GM19351 (cell line): ENCODE results near the gene UBE2L5.

ENCODE experiments used
- ATAC-seq: cut with Tn5 transposase; IDR thresholded peaks from one replicate; pipeline ENCODE4 v1.9.1; 2021; ENCODE audit warnings: mild to moderate bottlenecking, moderate library complexity; ENCODE audit not compliant: unreplicated experiment

Gene UBE2L5

GRCh38 chr13:30422054-30422839 is at the start of gene UBE2L5:
Gene UBE2L5 (plus strand): TSS chr13:30422493. CDS start chr13:30427991, 5,498 bp downstream.
- ATAC-seq: peak; percentile 80

DNA sequence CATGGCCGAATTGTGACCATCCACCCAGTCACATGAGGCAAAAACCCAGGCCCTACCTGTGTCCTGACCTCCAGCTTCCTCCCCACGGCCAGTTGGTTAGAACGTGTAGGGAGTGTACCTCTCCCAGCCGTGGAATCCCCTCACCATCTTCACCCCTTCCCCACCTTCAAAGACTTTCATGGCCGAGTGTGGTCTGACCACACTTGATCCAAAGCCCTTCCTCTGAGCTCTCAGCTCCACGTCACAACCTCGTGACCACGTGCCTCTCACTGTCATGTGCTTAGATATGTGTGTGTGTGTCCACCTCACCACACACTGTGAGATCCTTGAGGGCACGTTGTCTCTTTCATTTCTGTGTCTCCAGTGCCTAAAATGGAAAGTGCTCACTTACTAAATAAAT is 48.6 kb upstream of the UBE2L5 start:
- peak; percentile 29 for ATAC-seq

DNA sequence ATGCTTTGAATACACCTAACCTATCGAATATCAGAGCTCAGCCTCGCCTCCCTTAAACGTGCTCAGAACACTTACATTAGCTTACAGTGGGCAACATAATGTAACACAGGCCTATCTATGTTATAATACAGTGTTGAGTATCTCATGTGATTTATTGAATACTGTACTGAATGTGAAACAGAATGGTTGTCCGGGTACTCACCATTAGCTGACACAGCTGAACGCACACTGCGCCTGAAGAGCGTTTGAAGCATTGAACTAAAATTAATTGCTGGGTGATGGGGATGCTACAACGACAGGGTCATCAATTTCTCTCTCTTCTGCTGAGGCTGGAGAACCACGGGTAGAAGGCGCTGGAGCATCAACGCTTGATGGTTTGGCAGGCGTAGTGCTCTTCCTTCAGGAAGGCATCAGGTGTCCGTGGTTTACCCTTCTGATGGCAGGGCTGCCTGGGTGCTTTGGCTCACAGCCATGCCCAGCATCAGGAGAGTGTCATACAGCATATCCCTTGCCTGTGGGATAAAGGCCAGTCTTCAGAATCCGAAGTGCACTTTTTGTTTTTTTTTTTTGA is 46.9 kb upstream of the UBE2L5 start:
- ATAC-seq: no peak

- ATAC-seq: peak; percentile 70
These were observed 45.6 kb upstream of the UBE2L5 start for GRCh38 chr13:30376426-30377311.

- ATAC-seq: no peak
These were observed 45.0 kb upstream of the UBE2L5 start for GRCh38 chr13:30377312-30377685.

DNA sequence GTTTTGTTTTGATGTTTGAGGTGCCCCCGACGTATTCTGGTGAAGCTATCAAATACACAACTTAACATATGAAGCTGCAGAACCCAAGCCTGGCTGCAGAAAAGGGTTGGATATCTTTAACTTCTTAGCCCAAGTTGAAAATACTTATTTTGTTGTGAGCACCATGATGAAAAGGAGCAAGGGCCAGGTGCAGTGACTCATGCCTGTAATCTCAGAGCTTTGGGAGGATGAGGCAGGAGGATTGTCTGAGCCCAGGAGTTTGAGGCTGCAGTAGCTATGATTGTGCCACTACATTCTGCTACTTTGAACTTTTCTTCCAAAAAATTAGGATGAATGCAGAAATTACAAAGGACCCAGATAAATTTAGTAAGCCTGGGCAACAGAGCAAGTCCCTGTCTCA is 44.1 kb upstream of the UBE2L5 start:
- ATAC-seq: no peak

- no peak for ATAC-seq
These were observed 41.2 kb upstream of the UBE2L5 start for GRCh38 chr13:30381049-30381448.

GRCh38 chr13:30382836-30383525 is 39.3 kb upstream of the UBE2L5 start:
- ATAC-seq: no peak

DNA sequence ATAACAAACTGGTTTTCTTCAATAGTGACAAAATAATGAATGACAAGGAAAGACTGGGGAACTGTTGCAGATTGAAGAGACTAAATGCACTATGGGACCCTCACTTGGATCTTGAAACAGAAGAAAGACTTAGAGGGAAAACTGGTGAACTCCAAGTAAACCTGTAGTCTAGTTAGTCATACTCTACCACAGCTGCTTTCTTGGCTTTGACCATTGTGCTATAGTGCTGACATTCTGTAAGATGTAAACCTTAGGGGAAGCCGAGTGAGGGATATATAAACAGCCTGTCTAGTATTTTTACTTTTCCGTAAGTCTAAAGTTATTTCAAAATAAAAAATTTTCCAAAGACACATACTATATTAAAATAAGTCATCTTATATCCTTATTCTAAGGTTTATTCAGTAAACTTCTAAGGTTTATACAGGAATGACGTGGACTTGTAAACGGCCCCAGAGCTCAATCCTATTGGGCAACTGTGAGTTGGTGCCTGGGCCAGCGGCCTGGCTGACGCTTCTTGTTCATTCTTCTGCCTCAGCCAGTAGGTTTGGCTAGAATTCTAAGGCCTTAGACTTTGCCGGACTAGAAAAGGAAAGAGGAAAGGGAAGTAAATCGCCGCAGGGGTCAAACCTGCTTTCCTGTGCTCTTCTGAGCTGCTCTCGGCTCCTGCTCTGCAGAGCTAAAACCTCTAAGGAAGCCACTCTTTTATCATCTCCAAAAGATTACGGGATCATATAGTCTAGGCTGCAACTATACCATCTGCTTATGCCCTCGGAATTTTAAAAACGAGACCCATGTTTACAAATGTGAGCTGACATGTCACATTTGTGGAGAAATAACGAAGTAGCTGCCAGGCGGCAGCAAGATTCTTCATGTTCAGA is 33.6 kb upstream of the UBE2L5 start:
- no peak for ATAC-seq

- no peak for ATAC-seq
These were observed 30.2 kb upstream of the UBE2L5 start for GRCh38 chr13:30391956-30392680.

- ATAC-seq: no peak
These were observed 29.6 kb upstream of the UBE2L5 start for GRCh38 chr13:30392681-30393045.

DNA sequence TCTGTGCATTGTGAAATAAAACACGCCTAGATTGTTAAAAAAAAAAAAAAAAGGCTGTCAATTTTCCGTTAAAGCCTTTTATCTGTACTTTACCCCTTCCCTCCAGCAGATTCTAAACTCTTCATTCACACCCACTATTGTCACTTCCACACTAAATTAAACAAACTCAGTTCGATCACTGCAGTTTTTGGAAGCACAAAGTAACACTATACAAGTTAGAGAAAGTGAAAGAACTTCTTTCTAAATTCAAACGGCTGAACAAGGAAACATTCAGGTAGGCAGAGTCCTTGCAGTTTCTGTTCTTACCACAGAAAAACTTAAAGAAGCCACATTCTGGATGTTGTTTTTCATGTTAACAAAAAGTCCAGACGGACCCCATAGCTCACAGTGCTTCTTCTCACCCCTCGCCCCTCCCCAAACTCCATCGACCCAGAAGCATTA is 27.5 kb upstream of the UBE2L5 start:
- ATAC-seq: peak; percentile 53

DNA sequence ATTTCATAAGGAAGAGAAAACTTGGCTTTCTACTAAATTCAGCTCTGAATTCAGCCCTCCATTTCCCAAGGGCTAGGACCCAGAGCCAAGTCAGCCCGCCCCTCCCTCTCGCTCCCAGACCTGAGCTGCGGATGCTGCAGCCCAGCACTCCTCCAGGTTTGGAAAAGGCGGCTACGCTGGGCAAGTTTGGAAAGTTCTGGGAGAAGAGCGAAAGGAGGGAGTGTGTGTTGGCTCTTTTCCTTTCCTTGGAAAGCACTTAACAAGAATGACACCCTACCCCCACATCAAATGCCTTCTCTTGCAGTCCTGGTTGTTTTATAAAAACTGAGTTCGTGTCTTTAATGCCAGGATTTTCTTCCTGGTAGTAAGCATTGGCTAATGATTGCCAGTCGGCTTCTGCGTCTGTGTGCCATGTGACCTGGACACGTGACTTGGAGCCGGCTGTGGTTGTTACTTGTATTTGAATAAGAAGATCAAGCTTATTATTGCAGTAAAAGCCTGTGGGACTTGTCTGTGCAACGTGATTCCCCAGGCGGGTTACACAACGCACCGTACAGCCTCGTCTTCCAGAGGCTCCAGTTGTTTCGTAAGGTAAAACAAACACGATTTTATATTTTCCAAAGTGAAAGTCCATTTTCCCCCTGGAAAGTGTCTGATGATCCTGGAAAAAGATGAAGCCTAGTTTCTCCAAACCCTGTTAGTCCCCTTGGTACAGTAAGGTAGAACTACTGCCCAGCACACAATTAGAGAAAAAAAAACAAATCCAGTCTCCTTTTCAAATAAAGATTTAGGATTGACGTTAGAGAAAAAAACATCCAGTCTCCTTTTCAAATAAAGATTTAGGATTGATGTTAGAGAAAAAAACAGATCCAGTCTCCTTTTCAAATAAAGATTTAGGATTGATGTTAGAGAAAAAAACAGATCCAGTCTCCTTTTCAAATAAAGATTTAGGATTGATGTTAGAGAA is 26.8 kb upstream of the UBE2L5 start:
- peak; percentile 85 for ATAC-seq

- ATAC-seq: no peak
These were observed 25.7 kb upstream of the UBE2L5 start for GRCh38 chr13:30396434-30397075.

DNA sequence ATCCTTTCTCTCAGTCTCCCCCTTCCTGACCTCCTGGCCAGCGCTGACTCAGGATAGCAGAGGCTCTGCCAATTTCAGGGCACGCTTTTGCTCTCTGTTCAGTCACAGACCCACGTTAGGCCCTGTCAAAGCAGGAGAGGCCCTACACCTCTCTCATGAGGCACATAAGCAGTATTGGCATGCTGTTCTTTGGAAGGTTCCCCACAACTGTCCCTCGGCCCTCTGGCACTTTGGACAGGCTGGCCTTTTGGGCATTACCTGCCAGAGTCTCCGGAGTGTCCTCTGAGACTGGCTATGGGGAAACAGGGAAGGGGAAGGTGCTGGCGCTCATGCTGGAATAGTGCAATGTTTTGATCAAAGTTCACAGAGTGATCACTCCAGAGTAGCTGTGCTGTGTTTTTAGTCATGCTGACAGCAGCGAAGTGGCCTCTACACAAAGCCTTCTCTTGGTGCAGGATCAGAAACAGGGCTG is 23.7 kb upstream of the UBE2L5 start:
- no peak for ATAC-seq

GRCh38 chr13:30400376-30400775 is 21.9 kb upstream of the UBE2L5 start:
- ATAC-seq: no peak

DNA sequence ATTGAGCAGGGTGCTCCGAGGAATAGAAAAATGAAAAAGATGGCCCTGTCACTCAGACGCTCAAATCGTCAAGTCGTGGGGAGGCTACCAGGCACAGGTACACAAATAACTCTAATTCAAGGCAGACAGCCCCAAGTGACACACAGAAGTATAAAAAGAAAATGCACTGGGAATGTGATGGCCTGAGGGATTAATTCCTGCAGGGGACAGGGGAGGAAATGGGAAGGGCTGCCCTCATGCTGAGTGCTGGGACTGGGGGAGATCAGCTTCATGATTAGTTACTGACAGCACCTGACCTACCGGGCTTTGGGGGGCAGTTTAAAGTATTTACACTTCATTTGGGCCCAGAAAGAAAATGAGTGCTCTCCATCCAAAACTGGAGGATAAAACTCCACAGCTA is 20.9 kb upstream of the UBE2L5 start:
- ATAC-seq: no peak

DNA sequence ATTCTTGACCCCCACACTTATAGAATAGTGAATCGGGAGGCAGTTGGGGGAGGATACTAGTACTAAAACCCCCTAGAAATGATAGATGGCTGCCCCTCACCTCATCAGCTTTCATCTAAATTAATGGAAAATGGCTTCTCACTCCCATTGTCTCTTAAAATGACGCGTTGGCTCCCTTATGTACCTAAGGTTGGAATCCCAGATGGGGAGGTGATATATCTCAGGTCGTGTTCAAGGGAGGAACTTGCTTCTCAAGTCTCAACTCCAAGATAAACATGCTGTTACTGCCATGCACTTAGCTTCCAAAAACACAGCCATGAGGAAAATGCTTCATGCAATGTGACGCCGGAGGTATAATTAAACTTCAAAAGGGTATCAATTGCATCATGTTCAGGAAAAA is 18.8 kb upstream of the UBE2L5 start:
- ATAC-seq: no peak
